Limb (tissue), 2 donors: Measurements from ENCODE around the gene NUP133.

Experiments
- DNase-seq, 2 donors: peaks; one replicate each; pipeline ENCODE4 v3.0.0-alpha.2; 2016; ENCODE audit errors: extremely low spot score in 2 of 2

NUP133 gene

GRCh38 chr1:229452956-229453801, 55.0 kb downstream of the NUP133 start:
- DNase-seq, result no peak

- DNase-seq, result no peak
These were observed 59.3 kb downstream of the NUP133 start for GRCh38 chr1:229448845-229449244.

- no peak for DNase-seq
These were observed 59.8 kb downstream of the NUP133 start for GRCh38 chr1:229448354-229448753.

GRCh38 chr1:229447809-229448252, 60.3 kb downstream of the NUP133 start:
- DNase-seq, result no peak

GRCh38 chr1:229445828-229446227, 62.3 kb downstream of the NUP133 start:
- no peak for DNase-seq

- no peak for DNase-seq
These were observed 67.1 kb downstream of the NUP133 start for GRCh38 chr1:229440851-229441537.

GRCh38 chr1:229438021-229438420, 70.1 kb downstream of the NUP133 start:
- no peak for DNase-seq

- DNase-seq, result no peak
These were observed 70.7 kb downstream of the NUP133 start for GRCh38 chr1:229437443-229437842.

- no peak for DNase-seq
These were observed 71.9 kb downstream of the NUP133 start for GRCh38 chr1:229436201-229436600.

- peak in 1 of 2 donors; percentile 66 for DNase-seq
These were observed 73.5 kb downstream of the NUP133 start for GRCh38 chr1:229434641-229435051.

- DNase-seq, result peak in 1 of 2 donors; percentile 50
These were observed 74.0 kb downstream of the NUP133 start, which contains the start of gene ACTA1 for GRCh38 chr1:229434005-229434640. Gene ACTA1 (minus strand): TSS chr1:229434094. CDS start chr1:229433115, 979 bp downstream.

- DNase-seq, result no peak
These were observed 74.7 kb downstream of the NUP133 start for GRCh38 chr1:229433364-229434004.

- no peak for DNase-seq
These were observed 75.2 kb downstream of the NUP133 start for GRCh38 chr1:229432905-229433304.

GRCh38 chr1:229432116-229432461, 76.1 kb downstream of the NUP133 start:
- no peak for DNase-seq

GRCh38 chr1:229431284-229432115, 76.6 kb downstream of the NUP133 start:
- DNase-seq, result no peak

- DNase-seq, result peak in 1 of 2 donors; percentile 83
These were observed 77.3 kb downstream of the NUP133 start for GRCh38 chr1:229430761-229431283.

- DNase-seq, result no peak
These were observed 79.9 kb downstream of the NUP133 start for GRCh38 chr1:229428256-229428655.

GRCh38 chr1:229427572-229427971, 80.6 kb downstream of the NUP133 start:
- DNase-seq, result no peak

GRCh38 chr1:229425564-229426159, 82.5 kb downstream of the NUP133 start:
- DNase-seq, result no peak

GRCh38 chr1:229420765-229421164, 87.4 kb downstream of the NUP133 start:
- DNase-seq, result no peak
